ENCODE results near the gene NUMA1.

- TF ChIP-seq FOXA3 (CRISPR knock-in tag; IDR thresholded peaks at IDR 0.05) = no peak
- no peak for TF ChIP-seq EP300 (IDR thresholded peaks at IDR 0.05; ENCODE audit: low read depth in 2 of 2, low read length in 2 of 2)
- no peak for TF ChIP-seq EP300 (CRISPR knock-in tag; IDR thresholded peaks at IDR 0.05; ENCODE audit: borderline replicate concordance)
- no peak for TF ChIP-seq CTCF (CRISPR knock-in tag; IDR thresholded peaks at IDR 0.05)
- TF ChIP-seq ZBTB1 (CRISPR knock-in tag; IDR thresholded peaks at IDR 0.05; ENCODE audit: borderline replicate concordance) = no peak
- TF ChIP-seq ATF2 (CRISPR knock-in tag; IDR thresholded peaks at IDR 0.05) = no peak
- no peak for TF ChIP-seq ZNF232 (CRISPR knock-in tag; IDR thresholded peaks at IDR 0.05; ENCODE audit: borderline replicate concordance)
- TF ChIP-seq ZNF24 (IDR thresholded peaks at IDR 0.05) = no peak
- no peak for TF ChIP-seq FUBP1 (CRISPR knock-in tag; IDR thresholded peaks at IDR 0.05; ENCODE audit: borderline replicate concordance)
Observed at GRCh38 chr11:72005347-72006260, 74.7 kb downstream of the NUMA1 start.
